Activated CD4-positive, alpha-beta T cell treated with anti-CD3 and anti-CD28 coated beads, Interleukin-2, amount 10 ng/mL, durations not matched to agents 7 days and 5 days (primary cell): ENCODE measurements around the gene PAQR4. TPM values are rescaled to one million over a fixed set of nuclear protein-coding genes. Genes with fewer than 3 reads are reported as not detected.

ENCODE experiments used
- CTCF ChIA-PET: fragments of 350-600 bp; sonication (Branson Sonifier 250); formaldehyde crosslinking; loops from one replicate; lab custom pipeline; 2021; ENCODE audit warnings: antibody characterized with exemption; lab: Charles Lee
- POLR2A ChIA-PET: fragments of 350-600 bp; sonication (Branson Sonifier 250); formaldehyde crosslinking; loops from one replicate; lab custom pipeline; 2021; ENCODE audit warnings: antibody characterized with exemption; lab: Charles Lee
- DNase-seq: peaks from one replicate; pipeline ENCODE4 v3.0.0-alpha.2; 2020
- H3K27ac Mint-ChIP-seq: one replicate; pipeline ENCODE4 v1.8.0; 2021; ENCODE audit warnings: mild to moderate bottlenecking, moderate library complexity, mixed read lengths
- H3K27me3 Mint-ChIP-seq: one replicate; pipeline ENCODE4 v1.8.0; 2021; ENCODE audit warnings: mixed read lengths
- H3K36me3 Mint-ChIP-seq: one replicate; pipeline ENCODE4 v1.8.0; 2021; ENCODE audit warnings: low read depth, mixed read lengths
- H3K4me1 Mint-ChIP-seq: one replicate; pipeline ENCODE4 v1.8.0; 2021; ENCODE audit warnings: mixed read lengths
- H3K4me3 Mint-ChIP-seq: one replicate; pipeline ENCODE4 v1.8.0; 2021; ENCODE audit warnings: mild to moderate bottlenecking, moderate library complexity, mixed read lengths
- H3K9me3 Mint-ChIP-seq: one replicate; pipeline ENCODE4 v1.8.0; 2021; ENCODE audit warnings: mixed read lengths
- total RNA-seq, 2 experiments: library from RNA; stranded (reverse); gene quantifications; one replicate each; pipeline ENCODE4 v1.2.3, GENCODE V29; 2021

Gene PAQR4
- total RNA-seq, 2 experiments from 2014 or later, result 49.7 to 50.9 TPM

- no peaks in the 10 kb centered on the region for H3K9me3 Mint-ChIP-seq
- H3K27me3 Mint-ChIP-seq, result peaks cover 8% of the 10 kb centered on the region
- DNase-seq, result no peak
- ChIA-PET CTCF (interaction anchor here (0.6 to 1.9 kb wide), 7 partner anchors 8 to 88 kb away, joined by 3 to 19 read pairs (median 3); partner anchors contain the start of gene PKMYT1), POLR2A (interaction anchor here (1.2 kb wide), 1 partner anchor 10 kb away, joined by 5 read pairs; the partner anchor contains the start of gene PKMYT1)
- H3K36me3 Mint-ChIP-seq, result peaks cover 16% of the 10 kb centered on the region
- H3K4me1 Mint-ChIP-seq, result peaks cover 32% of the 10 kb centered on the region
- H3K27ac Mint-ChIP-seq, result peak overlapping the region; percentile 50
- peak overlapping the region; percentile 76 for H3K4me3 Mint-ChIP-seq
Measured at GRCh38 chr16:2970563-2970962, 1.4 kb downstream of the PAQR4 start.

- peak overlapping the region; percentile 50 for H3K27ac Mint-ChIP-seq
- no peak for DNase-seq
- H3K9me3 Mint-ChIP-seq, result no peaks in the 10 kb centered on the region
- ChIA-PET POLR2A (no interaction called here), CTCF (no interaction called here)
- peak overlapping the region; percentile 76 for H3K4me3 Mint-ChIP-seq
- peaks cover 8% of the 10 kb centered on the region for H3K27me3 Mint-ChIP-seq
- peaks cover 28% of the 10 kb centered on the region for H3K4me1 Mint-ChIP-seq
- peaks cover 16% of the 10 kb centered on the region for H3K36me3 Mint-ChIP-seq
Measured at GRCh38 chr16:2971134-2971984, 2.2 kb downstream of the PAQR4 start.

GRCh38 chr16:2971985-2972784 lies 3.0 kb downstream of the PAQR4 start:
- ChIA-PET POLR2A (no interaction called here), CTCF (interaction anchor here (0.7 kb wide), 1 partner anchor 10 kb away, joined by 3 read pairs; no protein-coding TSS in a partner anchor)
- Mint-ChIP-seq H3K9me3 (no peaks in the 10 kb centered on the region), H3K4me3 (peak overlapping the region; percentile 22), H3K27me3 (peaks cover 8% of the 10 kb centered on the region), H3K27ac (peak overlapping the region; percentile 19), H3K4me1 (peaks cover 32% of the 10 kb centered on the region), H3K36me3 (peaks cover 16% of the 10 kb centered on the region)
- DNase-seq, result no peak

GRCh38 chr16:2973093-2973492 lies 3.9 kb downstream of the PAQR4 start:
- no peak for DNase-seq
- Mint-ChIP-seq H3K36me3 (peaks cover 19% of the 10 kb centered on the region), H3K27me3 (peaks cover 5% of the 10 kb centered on the region), H3K4me3 (no peak overlapping the region), H3K27ac (no peak overlapping the region), H3K4me1 (peaks cover 38% of the 10 kb centered on the region), H3K9me3 (no peaks in the 10 kb centered on the region)
- ChIA-PET CTCF (interaction anchor here (0.7 to 1.3 kb wide), 2 partner anchors 10 to 11 kb away, joined by 3 read pairs; no protein-coding TSS in a partner anchor), POLR2A (no interaction called here)

- no peak overlapping the region for H3K4me3 Mint-ChIP-seq
- no peak overlapping the region for H3K27ac Mint-ChIP-seq
- DNase-seq, result no peak
- H3K36me3 Mint-ChIP-seq, result peaks cover 21% of the 10 kb centered on the region
- H3K27me3 Mint-ChIP-seq, result no peaks in the 10 kb centered on the region
- ChIA-PET POLR2A (no interaction called here), CTCF (interaction anchor here (1.3 kb wide), 2 partner anchors 9 to 46 kb away, joined by 3 read pairs; no protein-coding TSS in a partner anchor)
- H3K9me3 Mint-ChIP-seq, result no peaks in the 10 kb centered on the region
- peaks cover 35% of the 10 kb centered on the region for H3K4me1 Mint-ChIP-seq
Measured at GRCh38 chr16:2973605-2974318, 4.6 kb downstream of the PAQR4 start.

- Mint-ChIP-seq H3K4me3 (no peak overlapping the region), H3K27me3 (no peaks in the 10 kb centered on the region), H3K9me3 (no peaks in the 10 kb centered on the region), H3K36me3 (peaks cover 21% of the 10 kb centered on the region), H3K27ac (no peak overlapping the region), H3K4me1 (peaks cover 38% of the 10 kb centered on the region)
- ChIA-PET POLR2A (no interaction called here), CTCF (interaction anchor here (1.1 to 1.5 kb wide), 5 partner anchors 8 to 54 kb away, joined by 3 to 4 read pairs (median 3); a partner anchor contains a TSS)
- no peak for DNase-seq
Measured at GRCh38 chr16:2974319-2975056, 5.3 kb downstream of the PAQR4 start.

GRCh38 chr16:2975161-2975795 lies 6.1 kb downstream of the PAQR4 start:
- Mint-ChIP-seq H3K9me3 (no peaks in the 10 kb centered on the region), H3K27me3 (no peaks in the 10 kb centered on the region), H3K4me3 (no peak overlapping the region), H3K36me3 (peaks cover 21% of the 10 kb centered on the region), H3K4me1 (peaks cover 36% of the 10 kb centered on the region), H3K27ac (no peak overlapping the region)
- CTCF ChIA-PET, result interaction anchor here (1.0 to 1.5 kb wide), 5 partner anchors 12 to 154 kb away, joined by 3 to 4 read pairs (median 3); a partner anchor contains a TSS
- DNase-seq, result no peak
- POLR2A ChIA-PET, result no interaction called here

GRCh38 chr16:2976201-2976600 lies 7.1 kb downstream of the PAQR4 start:
- H3K4me1 Mint-ChIP-seq, result peaks cover 33% of the 10 kb centered on the region
- DNase-seq, result no peak
- no peaks in the 10 kb centered on the region for H3K9me3 Mint-ChIP-seq
- ChIA-PET CTCF (interaction anchor here (0.6 to 1.5 kb wide), 4 partner anchors 12 to 656 kb away, joined by 3 to 4 read pairs (median 3); a partner anchor contains a TSS), POLR2A (no interaction called here)
- no peaks in the 10 kb centered on the region for H3K27me3 Mint-ChIP-seq
- peaks cover 17% of the 10 kb centered on the region for H3K36me3 Mint-ChIP-seq
- no peak overlapping the region for H3K27ac Mint-ChIP-seq
- H3K4me3 Mint-ChIP-seq, result no peak overlapping the region

GRCh38 chr16:2976673-2977072 lies 7.5 kb downstream of the PAQR4 start:
- POLR2A ChIA-PET, result no interaction called here
- H3K36me3 Mint-ChIP-seq, result peaks cover 17% of the 10 kb centered on the region

GRCh38 chr16:2977440-2977839 lies 8.3 kb downstream of the PAQR4 start:
- POLR2A ChIA-PET, result no interaction called here
- Mint-ChIP-seq H3K9me3 (no peaks in the 10 kb centered on the region), H3K4me3 (no peak overlapping the region), H3K27ac (no peak overlapping the region), H3K4me1 (peaks cover 39% of the 10 kb centered on the region), H3K36me3 (peaks cover 10% of the 10 kb centered on the region), H3K27me3 (no peaks in the 10 kb centered on the region)
- no peak for DNase-seq
- CTCF ChIA-PET, result interaction anchor here (0.7 to 4.2 kb wide), 5 partner anchors 8 to 66 kb away, joined by 3 to 19 read pairs (median 3); partner anchors contain the start of gene PAQR4

More at GRCh38 chr16:2976673-2977072, 7.5 kb downstream of the PAQR4 start:
- Mint-ChIP-seq H3K4me3 (no peak overlapping the region), H3K27ac (no peak overlapping the region), H3K9me3 (no peaks in the 10 kb centered on the region), H3K4me1 (peaks cover 37% of the 10 kb centered on the region), H3K27me3 (no peaks in the 10 kb centered on the region)
- CTCF ChIA-PET, result interaction anchor here (0.6 to 1.4 kb wide), 4 partner anchors 62 to 656 kb away, joined by 3 read pairs; no protein-coding TSS in a partner anchor
- no peak for DNase-seq

GRCh38 chr16:2979669-2980226 lies 10.6 kb downstream of the PAQR4 start:
- peaks cover 44% of the 10 kb centered on the region for H3K4me1 Mint-ChIP-seq
- peaks cover 5% of the 10 kb centered on the region for H3K36me3 Mint-ChIP-seq
- DNase-seq, result peak; percentile 41
- H3K27ac Mint-ChIP-seq, result peak overlapping the region; percentile 92
- no peaks in the 10 kb centered on the region for H3K9me3 Mint-ChIP-seq
- H3K27me3 Mint-ChIP-seq, result no peaks in the 10 kb centered on the region
- peak overlapping the region; percentile 89 for H3K4me3 Mint-ChIP-seq
- ChIA-PET CTCF (interaction anchor here (1.0 to 4.2 kb wide), 4 partner anchors 10 to 49 kb away, joined by 3 to 19 read pairs (median 10); partner anchors contain the start of gene PAQR4), POLR2A (interaction anchor here (0.6 to 1.0 kb wide), 2 partner anchors 10 to 103 kb away, joined by 3 to 5 read pairs; no protein-coding TSS in a partner anchor)
